Heart right ventricle (tissue), 16 donors: ENCODE results near the gene EWSR1. TPM values are rescaled to one million over a fixed set of nuclear protein-coding genes. Genes with fewer than 3 reads are reported as not detected.

Experiments used
- ATAC-seq, 8 donors: fragments of 200-7000 bp; cut with Tn5 transposase; one replicate each; pipeline ENCODE4 v1.9.1; 2020; ENCODE audit warnings: mild to moderate bottlenecking in 8 of 8, moderate library complexity in 8 of 8, moderate number of reproducible peaks in 1 of 8
- DNase-seq, 2 donors: peaks; one replicate each; pipeline ENCODE4 v3.0.0-alpha.2; 2020
- H3K27ac ChIP-seq, 10 donors: fragments of 200-600 bp; sonication (generic) in 2 of 10; one replicate each; pipeline versions ENCODE4 v1.5.0 to v1.8.0; 2020 to 2022; ENCODE audit warnings: mild to moderate bottlenecking in 3 of 10
- H3K27me3 ChIP-seq, 7 donors: fragments of 200-600 bp; one replicate each; pipeline ENCODE4 v1.8.0; 2021 to 2022; ENCODE audit warnings: mild to moderate bottlenecking in 2 of 7
- H3K36me3 ChIP-seq, 9 donors: fragments of 200-600 bp; sonication (generic) in 1 of 9; one replicate each; pipeline versions ENCODE4 v1.5.0 to v1.8.0; 2020 to 2022; ENCODE audit warnings: mild to moderate bottlenecking in 2 of 9
- H3K4me1 ChIP-seq, 9 donors: fragments of 200-600 bp; sonication (generic) in 1 of 9; one replicate each; pipeline versions ENCODE4 v1.5.0 to v1.8.0; 2020 to 2022; ENCODE audit warnings: mild to moderate bottlenecking in 4 of 9
- H3K4me3 ChIP-seq, 10 donors: fragments of 200-600 bp; sonication (generic) in 2 of 10; one replicate each; pipeline versions ENCODE4 v1.5.0 to v1.8.0; 2020 to 2022; ENCODE audit warnings: mild to moderate bottlenecking in 7 of 10, moderate library complexity in 2 of 10
- H3K9me3 ChIP-seq, 11 donors: fragments of 200-600 bp in 10 of 11; sonication (generic) in 2 of 11; one replicate each; pipeline versions ENCODE4 v1.5.0 to v1.8.0; 2013 to 2022; ENCODE audit warnings: mild to moderate bottlenecking in 2 of 11, control low read depth in 1 of 11, moderate library complexity in 1 of 11
- WGBS, 2 donors: extraction: QIAGEN DNeasy Blood & Tissue Kit; methylation state at CpG; one replicate each; pipeline ENCODE4 v1.1.7; 2013; ENCODE audit warnings: inconsistent platforms in 1 of 2; 5-methylcytosine and 5-hydroxymethylcytosine counted together
- intact Hi-C, 10 donors: fragments of 100-400 bp; cut with DNase I; formaldehyde crosslinking; loops; one replicate each; pipeline versions ENCODE4 v1.11.1 to v1.14.2; 2022
- polyA plus RNA-seq, 2 donors: library from polyadenylated mRNA; stranded (reverse); fragments of 200-250 nt; gene quantifications; one replicate each; pipeline ENCODE4 v1.2.3, GENCODE V29; 2013
- total RNA-seq, 10 donors: library from RNA; stranded (reverse); fragmentation: NEBNext Ultra II Directional in 3 of 10; extraction: Animal tissue kit (Norgen Biotek cat#: 25700) in 3 of 10; gene quantifications; one replicate each; pipeline versions ENCODE4 v1.2.1 to v1.2.4, GENCODE V29; 2021 to 2023
- TF ChIP-seq, protein P1 (sequence below), 9 donors: fragments of 200-600 bp; sonication (generic) in 2 of 9; IDR thresholded peaks; one replicate each; pipeline versions ENCODE4 v1.5.0 to v1.8.0; 2021 to 2022; ENCODE audit warnings: antibody characterized with exemption in 9 of 9, mild to moderate bottlenecking in 5 of 9, moderate library complexity in 1 of 9
- donor health status: Arrhythmogenic right ventricular cardiomyopathy.
- donor health status: ischemic (EF 13 %, LVEDD 7.1; RV severe dilation, severe dysfunction).
- donor health status: healthy with polysubstance abuse.
- donor health status: DM: no; HTN: yes; CAD: no.
- donor health status: DM: no; HTN: no; CAD: no.
- donor health status: ischemic (EF 25% LVEDD 6.9; RV normal size, moderate dysfunction).
- donor health status: ischemic (EF 25% LVEDD 5.7; RV mildly dilated, moderate dysfunction).
- donor health status: healthy.
- donor health status: DM: yes; HTN: yes; CAD: no.
- donor health status: Ischemic cardiomyopathy.
- donor health status: ischemic (EF 35%, LVEDD 5.7; RV mildly dilated, moderate dysfunction).
- donor health status: nonischemic (EF 11% LVEDD 7.7; RV severe dilation, severe dysfunction).
- donor health status: DM: yes; HTN: yes; CAD: no.
- donor health status: PGD.
- donor health status: ischemic (EF 29% LVEDD 5.4; RV normal size, mild dysfunction).
- donor health status: nonischemic (EF 23%, LVEDD 6.1; RV moderate dilation, normal function).

EWSR1 gene
- total and polyA plus RNA-seq, 12 donors, result 105 to 153 (median 137) TPM

DNA sequence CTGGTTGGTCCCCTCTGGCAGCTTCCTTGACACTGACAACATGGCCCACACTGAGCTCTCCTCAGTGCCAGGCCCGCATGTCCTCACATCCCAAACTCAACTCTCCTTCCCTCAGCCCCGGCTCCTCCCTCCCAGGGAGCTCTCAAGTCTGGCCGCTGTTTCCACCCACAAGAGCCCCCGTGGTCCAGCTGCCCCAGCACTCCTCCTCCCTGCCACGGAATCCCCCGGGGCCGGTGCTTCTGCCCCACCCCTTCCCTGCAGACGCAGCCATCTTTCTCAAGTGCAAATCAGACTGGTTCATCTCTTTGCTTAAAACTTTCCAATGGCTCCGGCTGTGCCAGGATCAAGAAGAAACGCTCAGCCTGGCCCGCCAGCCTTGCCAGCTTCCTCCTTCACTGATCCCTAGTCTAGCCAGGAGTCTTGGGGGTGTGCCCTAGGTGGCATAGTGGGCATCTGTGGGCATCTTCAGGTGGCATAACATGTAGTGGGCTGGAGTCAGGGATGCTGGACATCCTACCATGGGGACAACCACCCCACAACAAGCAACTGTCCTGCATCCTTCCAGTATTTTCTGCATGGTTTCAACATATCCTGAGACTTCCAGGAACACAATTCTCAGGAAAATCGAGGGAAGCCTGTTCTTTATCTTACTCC, 69.7 kb downstream of the EWSR1 start:
- 81 to 88% methylated on average over 12 of the region's 12 CpGs for WGBS, 2 donors
- Histone ChIP-seq H3K36me3 (peaks cover 0 to 100% (median 49%) of the 10 kb centered on the region in 9 donors), H3K4me1 (peaks cover 0 to 24% (median 11%) of the 10 kb centered on the region in 9 donors), H3K27me3 (no peaks in the 10 kb centered on the region), H3K27ac (peak overlapping the region in 4 of 10 donors; percentile 29 to 65 (median 59)), H3K9me3 (no peaks in the 10 kb centered on the region), H3K4me3 (no peak overlapping the region)
- TF ChIP-seq, protein P1, sequence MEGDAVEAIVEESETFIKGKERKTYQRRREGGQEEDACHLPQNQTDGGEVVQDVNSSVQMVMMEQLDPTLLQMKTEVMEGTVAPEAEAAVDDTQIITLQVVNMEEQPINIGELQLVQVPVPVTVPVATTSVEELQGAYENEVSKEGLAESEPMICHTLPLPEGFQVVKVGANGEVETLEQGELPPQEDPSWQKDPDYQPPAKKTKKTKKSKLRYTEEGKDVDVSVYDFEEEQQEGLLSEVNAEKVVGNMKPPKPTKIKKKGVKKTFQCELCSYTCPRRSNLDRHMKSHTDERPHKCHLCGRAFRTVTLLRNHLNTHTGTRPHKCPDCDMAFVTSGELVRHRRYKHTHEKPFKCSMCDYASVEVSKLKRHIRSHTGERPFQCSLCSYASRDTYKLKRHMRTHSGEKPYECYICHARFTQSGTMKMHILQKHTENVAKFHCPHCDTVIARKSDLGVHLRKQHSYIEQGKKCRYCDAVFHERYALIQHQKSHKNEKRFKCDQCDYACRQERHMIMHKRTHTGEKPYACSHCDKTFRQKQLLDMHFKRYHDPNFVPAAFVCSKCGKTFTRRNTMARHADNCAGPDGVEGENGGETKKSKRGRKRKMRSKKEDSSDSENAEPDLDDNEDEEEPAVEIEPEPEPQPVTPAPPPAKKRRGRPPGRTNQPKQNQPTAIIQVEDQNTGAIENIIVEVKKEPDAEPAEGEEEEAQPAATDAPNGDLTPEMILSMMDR (IDR thresholded peaks at IDR 0.05), result no peak
- no peak for DNase-seq
- intact Hi-C loops, result no loop called here
- ATAC-seq, result no peak

DNA sequence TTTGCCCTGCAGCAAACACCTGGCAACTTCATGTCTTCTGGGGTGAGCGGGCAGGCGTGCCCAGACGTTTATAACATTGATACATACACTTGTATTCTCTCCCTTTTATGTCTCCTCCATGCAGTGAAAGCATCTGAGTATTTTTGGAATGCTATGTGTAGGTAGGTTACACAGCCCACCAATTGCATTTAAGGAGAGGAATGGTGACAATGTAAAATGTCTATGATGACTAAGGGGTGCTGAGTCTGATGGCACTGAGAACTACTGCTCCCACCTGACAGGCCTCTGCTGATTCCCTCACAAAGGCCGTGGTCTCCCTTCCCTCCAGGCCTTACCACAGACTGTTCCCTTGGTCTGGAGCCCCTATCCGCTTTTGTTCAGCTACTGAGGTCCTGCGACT, 70.3 kb downstream of the EWSR1 start:
- DNase-seq (no peak), ATAC-seq (no peak)
- intact Hi-C loops, result no loop called here
- Histone ChIP-seq H3K27ac (no peak overlapping the region), H3K4me1 (peaks cover 0 to 31% (median 16%) of the 10 kb centered on the region in 9 donors), H3K4me3 (no peak overlapping the region), H3K27me3 (no peaks in the 10 kb centered on the region), H3K36me3 (peaks cover 0 to 100% (median 50%) of the 10 kb centered on the region in 9 donors), H3K9me3 (no peaks in the 10 kb centered on the region)
- TF ChIP-seq, protein P1 (IDR thresholded peaks at IDR 0.05), result no peak
- WGBS, 2 donors, result 92 to 93% methylated on average over 6 of the region's 6 CpGs

DNA sequence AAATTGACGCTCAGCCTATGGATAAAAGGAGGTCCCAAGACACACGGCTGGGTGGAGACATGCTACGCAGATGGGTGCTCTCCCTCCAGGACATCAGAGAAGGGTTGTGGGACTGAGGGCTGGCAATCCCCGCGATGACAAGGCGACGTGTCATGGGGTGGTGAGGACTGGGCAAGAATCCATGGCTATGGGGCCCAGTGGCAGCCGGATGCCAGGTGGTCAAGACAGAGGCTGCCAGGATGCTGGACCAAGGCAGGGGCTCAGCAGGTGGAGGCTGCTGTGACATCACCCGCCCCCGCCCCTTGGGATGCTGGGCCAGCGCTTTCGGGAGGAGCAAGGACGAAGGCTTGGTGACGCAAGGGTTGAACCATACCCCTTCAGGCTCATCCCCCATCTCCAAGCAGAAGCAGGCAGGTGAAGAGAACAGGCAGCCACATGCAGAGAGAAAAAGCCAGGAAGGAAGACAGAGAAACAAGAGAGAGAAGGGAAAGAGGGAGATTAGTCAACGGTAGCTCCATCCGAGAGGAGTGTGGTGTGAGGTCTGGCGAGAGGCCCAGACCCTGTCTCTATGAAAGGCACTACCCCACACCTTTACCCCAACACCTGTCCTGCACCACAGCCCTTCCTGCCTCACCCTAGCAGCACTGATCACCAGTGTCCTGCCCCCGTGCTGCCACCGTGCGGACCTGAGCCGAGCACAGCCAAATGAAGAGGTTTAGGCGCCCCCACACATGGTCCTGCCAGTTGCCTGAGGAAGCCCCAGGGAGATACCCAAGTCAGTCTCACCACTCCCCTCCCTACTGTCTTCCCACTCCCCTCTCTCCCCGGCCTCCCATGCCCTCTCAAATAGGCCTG, 71.5 kb downstream of the EWSR1 start:
- TF ChIP-seq, protein P1 (IDR thresholded peaks at IDR 0.05), result no peak
- DNase-seq (no peak), ATAC-seq (no peak)
- Histone ChIP-seq H3K4me3 (no peak overlapping the region), H3K36me3 (peaks cover 0 to 100% (median 49%) of the 10 kb centered on the region in 9 donors), H3K9me3 (no peaks in the 10 kb centered on the region), H3K27me3 (no peaks in the 10 kb centered on the region), H3K27ac (no peak overlapping the region), H3K4me1 (peaks cover 0 to 43% (median 18%) of the 10 kb centered on the region in 9 donors)
- intact Hi-C loops, result loop anchor here in 2 of 10 donors (5.0 kb wide), 1 partner anchor 32 kb away; the partner anchor contains the start of gene GAS2L1 (in 2 of the 2)
- 89 to 90% methylated on average over 23 of the region's 23 CpGs for WGBS, 2 donors

DNA sequence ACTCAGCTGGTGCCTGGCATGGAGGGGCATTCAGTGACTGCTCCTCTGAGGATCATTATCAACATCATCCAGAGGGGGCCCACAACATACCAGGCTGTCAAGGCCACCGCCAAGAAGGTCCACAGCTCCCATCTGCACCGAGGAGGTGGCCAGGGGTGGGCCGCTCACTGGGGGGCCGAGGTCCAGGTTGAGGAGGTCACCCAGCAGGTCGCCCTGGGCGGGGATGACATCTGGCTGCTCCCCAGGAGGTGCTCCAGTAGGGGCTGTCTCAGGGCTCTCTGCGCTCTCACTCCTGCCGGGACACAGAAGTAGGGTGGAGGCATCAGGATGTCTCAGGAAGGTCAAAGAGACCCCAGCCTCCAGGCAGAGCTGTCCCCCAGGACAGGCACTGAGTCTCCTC, 72.5 kb downstream of the EWSR1 start:
- no peak overlapping the region for H3K27ac ChIP-seq
- WGBS, 2 donors, result 86 to 92% methylated on average over 8 of the region's 8 CpGs
- peaks cover 0 to 48% (median 18%) of the 10 kb centered on the region in 9 donors for H3K4me1 ChIP-seq
- no peaks in the 10 kb centered on the region for H3K27me3 ChIP-seq
- DNase-seq (no peak), ATAC-seq (no peak)
- H3K9me3 ChIP-seq, result no peaks in the 10 kb centered on the region
- TF ChIP-seq, protein P1 (IDR thresholded peaks at IDR 0.05), result no peak
- peaks cover 0 to 100% (median 44%) of the 10 kb centered on the region in 9 donors for H3K36me3 ChIP-seq
- no peak overlapping the region for H3K4me3 ChIP-seq
- intact Hi-C loops, result loop anchor here in 2 of 10 donors (5.0 kb wide), 1 partner anchor 33 kb away; the partner anchor contains the start of gene GAS2L1 (in 2 of the 2)
